Testis (tissue), 2 donors: ENCODE data around the gene SPG11.

Source experiments
- CTCF ChIP-seq, 3 experiments: fragments of 450-650 bp in 2 of 3; fragments of 200-600 bp in 1 of 3; sonication (generic) in 1 of 3; IDR thresholded peaks; one replicate each; pipeline ENCODE4 v1.5.1; 2016 to 2019; ENCODE audit warnings: antibody characterized with exemption in 3 of 3, mild to moderate bottlenecking in 2 of 3, moderate library complexity in 1 of 3
- POLR2A ChIP-seq: fragments of 450-650 bp; IDR thresholded peaks from one replicate; pipeline ENCODE4 v1.6.1; 2017; ENCODE audit warnings: antibody characterized with exemption, mild to moderate bottlenecking, moderate library complexity

GRCh38 chr15:44656913-44657312, 6.5 kb downstream of the SPG11 start:
- TF ChIP-seq CTCF (IDR thresholded peaks at IDR 0.05) (no peak), POLR2A (no peak)
